Stimulated activated CD8-positive, alpha-beta memory T cell treated with anti-CD3 and anti-CD28 coated beads, Interleukin-4, amount 100 ng/mL, for 48 hours (primary cell): ENCODE measurements around the gene WSCD1.

Experiments used
- DNase-seq: peaks from one replicate; pipeline ENCODE4 v3.0.0-alpha.2; 2020

Gene WSCD1

DNA sequence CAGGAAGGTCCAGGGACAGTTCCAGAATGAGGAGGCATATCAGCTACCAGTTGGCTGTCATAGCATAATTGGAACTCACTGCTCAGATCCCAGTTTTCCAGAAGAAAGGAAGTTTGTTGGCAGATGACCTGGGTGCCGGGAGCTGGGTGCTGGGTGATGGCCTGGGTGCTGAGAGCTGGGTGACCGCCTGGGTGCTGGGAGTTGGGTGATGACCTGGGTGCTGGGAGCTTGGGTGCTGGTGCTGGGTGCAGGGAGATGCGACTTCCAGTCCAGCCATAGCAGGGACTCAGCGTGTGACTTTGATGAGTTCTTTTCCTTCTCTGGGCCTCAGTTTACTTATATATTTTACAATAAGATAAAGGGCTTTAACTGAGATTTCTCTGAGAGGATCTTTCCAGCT is 18.0 kb downstream of the WSCD1 start:
- DNase-seq: no peak

DNA sequence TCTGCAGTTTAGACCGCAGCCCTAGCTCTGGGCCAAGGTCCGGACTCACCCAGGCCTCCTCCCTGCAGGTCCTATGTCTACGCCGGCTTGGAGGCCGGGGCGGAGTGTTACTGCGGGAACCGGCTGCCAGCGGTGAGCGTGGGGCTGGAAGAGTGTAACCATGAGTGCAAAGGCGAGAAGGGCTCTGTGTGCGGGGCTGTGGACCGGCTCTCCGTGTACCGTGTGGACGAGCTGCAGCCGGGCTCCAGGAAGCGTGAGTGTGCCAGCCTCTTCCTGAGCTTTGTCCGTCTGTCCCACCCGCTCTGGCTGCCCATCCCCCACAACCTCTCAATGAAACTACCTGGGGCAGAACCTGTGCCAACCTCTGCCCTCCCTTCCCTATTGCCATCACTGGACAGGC is 20.1 kb downstream of the WSCD1 start:
- DNase-seq: no peak

- DNase-seq: no peak
Observed at GRCh38 chr17:6092182-6092902, 22.2 kb downstream of the WSCD1 start.

- DNase-seq: no peak
Observed at GRCh38 chr17:6092903-6093468, 22.8 kb downstream of the WSCD1 start.

- DNase-seq: no peak
Observed at GRCh38 chr17:6094453-6094852, 24.3 kb downstream of the WSCD1 start.

DNA sequence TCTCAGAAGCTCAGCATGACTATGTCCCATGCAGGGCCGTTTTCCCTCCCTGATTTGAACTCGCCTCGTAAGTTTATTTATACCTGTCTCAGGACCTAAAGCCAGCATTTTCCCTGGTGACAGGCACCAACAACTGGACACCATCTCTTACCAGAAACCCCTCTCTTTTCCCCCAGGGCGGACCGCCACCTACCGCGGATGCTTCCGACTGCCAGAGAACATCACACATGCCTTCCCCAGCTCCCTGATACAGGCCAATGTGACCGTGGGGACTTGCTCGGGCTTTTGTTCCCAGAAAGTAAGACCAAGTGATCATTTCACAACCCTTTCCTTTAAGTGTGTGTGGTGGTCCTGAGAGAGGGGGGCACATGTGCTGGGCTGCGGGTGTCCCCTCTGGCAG is 24.7 kb downstream of the WSCD1 start:
- no peak for DNase-seq

- no peak for DNase-seq
Observed at GRCh38 chr17:6095501-6095900, 25.3 kb downstream of the WSCD1 start.

GRCh38 chr17:6096201-6097004 is 26.2 kb downstream of the WSCD1 start:
- no peak for DNase-seq

DNA sequence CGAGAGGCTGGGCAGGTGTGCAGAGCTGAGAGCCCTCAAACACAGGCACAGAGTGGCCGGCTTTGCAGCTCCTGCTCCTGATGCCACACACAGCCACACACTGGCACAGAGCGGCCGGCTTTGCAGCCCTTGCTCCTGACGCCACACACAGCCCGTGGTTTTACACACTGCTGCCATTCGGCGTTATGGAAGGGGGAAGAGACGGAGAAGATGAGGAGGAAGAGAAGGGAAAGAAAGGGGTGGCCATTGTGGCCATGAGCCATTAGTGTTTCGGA is 26.8 kb downstream of the WSCD1 start:
- no peak for DNase-seq

GRCh38 chr17:6098050-6098822 is 28.1 kb downstream of the WSCD1 start:
- no peak for DNase-seq

GRCh38 chr17:6098823-6099180 is 28.6 kb downstream of the WSCD1 start:
- DNase-seq: no peak

DNA sequence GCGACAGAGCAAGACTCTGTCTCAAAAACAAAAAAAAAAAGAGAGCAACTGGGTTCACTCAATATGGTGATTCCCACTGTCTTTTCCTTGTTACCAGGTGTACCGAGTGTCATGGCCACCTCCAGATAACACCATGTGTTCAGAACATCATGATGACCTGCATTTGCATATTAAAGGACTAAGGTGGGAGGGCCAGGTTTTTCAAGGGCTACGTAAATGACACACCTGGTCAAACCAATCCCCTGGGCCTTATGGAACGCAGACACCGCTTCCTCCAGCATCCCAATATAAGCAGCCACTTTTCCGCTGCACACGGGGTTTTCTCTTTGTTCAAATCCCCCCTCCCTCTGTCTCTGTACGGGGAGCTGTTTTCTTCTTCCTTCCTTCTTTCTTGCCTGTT is 29.3 kb downstream of the WSCD1 start:
- DNase-seq: no peak

- no peak for DNase-seq
Observed at GRCh38 chr17:6100146-6100545, 30.0 kb downstream of the WSCD1 start.

GRCh38 chr17:6100891-6101500 is 30.8 kb downstream of the WSCD1 start:
- DNase-seq: no peak

DNA sequence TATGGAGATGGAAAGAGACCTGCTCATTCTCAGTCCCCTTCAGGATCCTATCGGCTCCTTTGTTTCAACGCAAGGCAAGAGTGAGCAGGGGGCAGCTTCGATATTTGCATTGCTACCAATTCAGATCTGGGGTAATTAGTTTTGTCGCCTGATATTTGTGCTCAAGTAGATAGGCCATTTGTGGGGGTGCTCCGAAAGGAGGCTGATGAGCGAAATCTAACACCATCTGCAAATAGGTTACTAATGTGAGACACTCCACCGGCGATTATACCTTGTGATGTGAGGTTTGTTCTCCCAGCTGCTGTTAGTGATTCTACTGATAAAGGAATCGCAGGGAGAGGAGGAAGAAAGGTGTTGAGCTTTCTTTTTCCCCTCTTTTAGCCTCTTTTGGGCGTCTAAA is 31.5 kb downstream of the WSCD1 start:
- no peak for DNase-seq

DNA sequence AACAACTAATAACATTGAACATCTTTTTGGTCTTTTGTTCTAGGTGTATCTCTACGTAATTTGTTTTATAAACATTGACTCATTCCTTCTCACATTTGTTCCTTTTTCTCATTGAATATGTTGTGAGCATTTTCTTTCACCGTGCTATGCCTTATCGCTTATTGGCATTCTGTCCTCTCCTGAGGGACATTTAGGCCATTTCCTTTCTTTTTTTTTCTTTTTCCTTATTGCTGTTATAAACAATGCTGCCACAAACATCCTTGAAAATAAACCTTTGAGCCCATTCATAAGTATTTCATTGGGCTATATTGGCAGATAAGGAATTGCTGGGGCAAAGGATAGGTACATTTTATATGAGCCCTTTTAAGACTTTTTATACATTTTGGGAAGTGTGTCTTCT is 32.4 kb downstream of the WSCD1 start:
- DNase-seq: no peak

DNA sequence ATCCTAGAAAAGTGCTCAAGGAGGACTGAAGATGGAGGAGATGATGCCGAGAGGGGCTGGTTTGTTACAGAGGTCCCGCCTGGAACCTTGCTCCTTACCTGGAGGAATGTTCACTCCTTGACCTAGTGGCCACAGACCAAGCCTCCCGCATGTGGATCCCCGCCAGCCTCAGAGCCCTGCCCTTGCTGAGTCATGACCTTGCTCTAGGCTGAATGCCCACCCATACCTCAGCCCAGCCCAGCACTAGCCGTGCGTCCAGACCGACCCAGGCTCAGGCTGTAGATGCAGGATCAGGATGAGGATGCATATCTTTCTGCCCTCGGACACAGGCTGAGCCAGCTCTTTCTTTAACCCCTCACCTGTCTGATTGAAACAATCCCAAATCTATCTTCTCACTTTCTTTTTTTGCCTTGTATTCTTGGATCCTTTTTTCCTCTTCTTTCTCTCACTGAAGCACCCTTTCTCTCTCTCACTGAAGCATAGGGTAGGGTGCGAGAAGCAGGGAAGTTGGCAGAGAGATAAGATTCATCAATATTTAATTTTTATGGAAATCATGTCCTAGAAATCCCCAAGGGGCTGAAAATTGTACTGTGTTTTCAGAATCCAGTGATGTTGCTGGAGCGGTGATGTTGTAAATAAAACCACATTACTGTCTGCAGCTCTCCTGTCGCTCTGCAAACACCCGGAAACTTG is 34.9 kb downstream of the WSCD1 start:
- no peak for DNase-seq

GRCh38 chr17:6105649-6106007 is 35.4 kb downstream of the WSCD1 start:
- DNase-seq: no peak

DNA sequence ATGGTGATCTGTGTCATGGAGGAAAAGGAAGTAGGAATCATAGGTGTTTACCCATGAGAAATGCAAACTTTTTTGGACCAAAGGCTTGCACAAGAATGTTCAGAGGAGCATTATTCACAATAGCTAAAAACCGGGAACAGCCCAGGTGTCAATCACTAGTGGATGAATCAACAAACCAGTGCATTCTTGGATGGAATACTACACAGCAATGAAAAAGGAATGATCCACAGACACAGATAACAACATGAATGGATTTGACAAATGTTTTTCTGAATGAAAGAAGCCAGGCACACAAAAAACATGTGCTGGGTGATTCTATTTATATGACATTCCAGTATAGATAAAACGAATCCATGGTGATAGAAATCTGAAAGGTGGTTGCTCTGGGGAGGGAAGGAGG is 36.0 kb downstream of the WSCD1 start:
- DNase-seq: no peak

- DNase-seq: no peak
Observed at GRCh38 chr17:6107791-6108190, 37.6 kb downstream of the WSCD1 start.

DNA sequence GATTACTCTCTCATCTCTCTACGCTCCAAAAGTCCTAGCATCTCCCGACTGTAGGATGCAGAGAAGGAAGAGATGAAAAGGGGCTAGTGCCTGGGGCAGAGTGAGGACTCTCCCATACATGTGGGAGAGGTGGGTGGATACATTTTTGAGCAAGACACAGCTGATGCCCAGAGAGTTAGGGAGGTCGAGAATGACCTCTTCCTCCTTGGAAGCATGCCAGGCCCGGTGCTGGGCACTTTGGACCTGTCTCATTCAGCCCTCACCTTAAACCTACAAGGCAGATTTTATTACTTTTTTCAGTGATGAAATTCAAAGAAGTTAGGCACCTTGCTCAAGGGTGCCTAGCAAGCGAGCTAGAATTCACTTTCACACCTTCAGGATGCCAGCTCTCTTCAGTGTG is 38.2 kb downstream of the WSCD1 start:
- DNase-seq: no peak

- no peak for DNase-seq
Observed at GRCh38 chr17:6108987-6109386, 38.8 kb downstream of the WSCD1 start.

DNA sequence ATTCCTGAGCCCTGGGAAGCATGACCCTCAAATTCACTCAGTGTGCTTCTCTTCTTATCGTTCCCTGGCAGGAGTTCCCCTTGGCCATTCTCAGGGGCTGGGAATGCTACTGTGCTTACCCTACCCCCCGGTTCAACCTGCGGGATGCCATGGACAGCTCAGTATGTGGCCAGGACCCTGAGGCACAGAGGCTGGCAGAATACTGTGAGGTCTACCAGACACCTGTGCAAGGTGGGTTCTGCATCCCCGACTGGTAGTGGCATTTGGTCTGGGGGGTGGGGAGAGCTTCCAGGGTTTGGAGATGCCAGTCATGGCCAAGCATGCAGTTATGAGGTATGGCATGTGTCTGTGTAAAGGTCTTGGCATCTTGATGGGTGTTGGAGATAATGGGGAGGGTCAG is 39.4 kb downstream of the WSCD1 start:
- DNase-seq: no peak
